Stimulated activated effector memory CD8-positive, alpha-beta T cell treated with anti-CD3 and anti-CD28 coated beads, Interleukin-12 subunit alpha, Interleukin-12 subunit beta, amount 100 ng/mL, for 72 hours (primary cell): Measurements from ENCODE around the gene NFE2L3.

Experiments used
- ATAC-seq: fragments of 150-1000 bp; cut with Tn5 transposase; 2 replicates; pipeline ENCODE4 v1.10.0; 2021
- DNase-seq, 2 donors: peaks; one replicate each; pipeline ENCODE4 v3.0.0; 2021 to 2022; ENCODE audit warnings: low spot score in 2 of 2
- H3K27ac Mint-ChIP-seq: one replicate; pipeline ENCODE4 v1.8.0; 2022; ENCODE audit warnings: mild to moderate bottlenecking, mixed read lengths
- H3K36me3 Mint-ChIP-seq: one replicate; pipeline ENCODE4 v1.8.0; 2022; ENCODE audit warnings: mild to moderate bottlenecking, mixed read lengths
- H3K4me1 Mint-ChIP-seq: one replicate; pipeline ENCODE4 v1.8.0; 2022; ENCODE audit warnings: mixed read lengths
- H3K4me3 Mint-ChIP-seq: one replicate; pipeline ENCODE4 v1.8.0; 2022; ENCODE audit warnings: mild to moderate bottlenecking, mixed read lengths
- H3K9me3 Mint-ChIP-seq: one replicate; pipeline ENCODE4 v1.8.0; 2022; ENCODE audit warnings: mixed read lengths

NFE2L3 gene

DNA sequence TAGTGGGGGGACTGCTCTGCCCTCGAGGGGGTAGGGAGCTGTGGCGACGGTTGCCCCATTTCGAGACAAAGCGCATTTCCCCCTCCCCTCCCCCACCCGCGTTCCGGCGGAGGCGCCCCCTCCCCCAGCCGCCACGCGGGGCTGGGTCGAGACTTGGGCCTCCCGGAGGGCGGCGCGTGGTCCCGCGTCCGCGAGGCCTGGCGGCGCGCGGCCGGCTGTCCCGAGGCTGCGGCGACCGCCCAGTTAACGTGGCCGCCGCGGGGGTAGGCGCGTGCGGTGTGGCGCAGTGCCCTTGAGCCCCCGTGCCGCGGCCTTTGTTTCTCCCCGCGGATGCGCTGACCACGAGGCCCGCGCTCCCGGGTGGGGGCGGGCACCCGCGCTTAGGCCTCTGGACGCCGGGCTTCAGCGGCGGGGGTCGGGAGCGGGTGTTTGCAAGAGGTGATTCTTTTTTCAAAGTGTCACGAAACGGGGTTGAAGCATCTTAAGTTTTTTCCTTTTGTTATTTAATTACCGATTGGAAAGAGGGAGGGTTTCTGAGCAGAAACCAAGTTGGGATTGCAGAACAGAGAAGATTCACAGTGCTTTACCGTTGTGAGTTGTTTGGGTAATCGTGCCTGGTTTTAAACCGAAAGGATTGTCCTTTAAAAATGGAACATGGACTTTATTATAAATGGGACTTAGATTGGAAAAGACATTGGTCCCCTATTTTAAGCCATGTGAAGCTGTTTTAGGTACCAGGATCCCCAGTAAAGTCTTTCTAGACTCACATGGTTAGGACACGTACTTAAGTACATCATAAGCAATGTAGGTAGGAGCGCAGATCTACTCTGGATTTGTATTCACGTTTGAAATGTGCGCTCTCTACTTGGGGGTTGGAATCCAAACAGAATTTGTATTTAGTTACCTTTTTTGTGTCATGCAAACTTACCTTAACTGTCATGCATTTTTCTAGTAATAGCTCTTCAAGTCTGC, 50.3 kb downstream of the NFE2L3 start:
- Mint-ChIP-seq H3K4me3 (peak overlapping the region; percentile 99), H3K9me3 (no peaks in the 10 kb centered on the region), H3K36me3 (peaks cover 97% of the 10 kb centered on the region), H3K4me1 (peaks cover 48% of the 10 kb centered on the region), H3K27ac (peak overlapping the region; percentile 100)
- ATAC-seq (no peak), DNase-seq (peak in 1 of 2 donors; percentile 48)

DNA sequence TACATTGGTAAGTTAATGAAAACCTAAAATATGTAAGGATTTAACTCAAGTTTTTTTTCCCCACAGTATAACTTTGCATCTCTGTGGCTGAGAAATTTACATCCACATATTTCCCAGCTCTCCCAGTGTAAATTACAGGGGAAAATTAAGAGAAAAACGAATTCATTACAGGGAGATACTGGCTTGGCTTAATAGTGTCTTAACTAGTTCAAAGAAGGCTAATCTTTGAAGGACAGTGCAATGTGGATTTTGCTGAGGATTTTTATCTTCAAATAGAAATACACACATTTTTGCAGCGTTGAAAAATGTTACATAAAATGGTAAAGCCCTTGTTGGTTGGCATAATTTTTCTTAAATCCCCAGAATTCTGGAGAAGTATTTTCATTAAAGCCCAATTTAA, 51.0 kb downstream of the NFE2L3 start:
- ATAC-seq (no peak), DNase-seq (no peak)
- Mint-ChIP-seq H3K9me3 (no peaks in the 10 kb centered on the region), H3K4me3 (peak overlapping the region; percentile 99), H3K27ac (peak overlapping the region; percentile 91), H3K36me3 (peaks cover 97% of the 10 kb centered on the region), H3K4me1 (peaks cover 49% of the 10 kb centered on the region)

GRCh38 chr7:26208040-26208439, 56.0 kb downstream of the NFE2L3 start:
- DNase-seq (no peak), ATAC-seq (no peak)
- Mint-ChIP-seq H3K4me1 (peaks cover 39% of the 10 kb centered on the region), H3K36me3 (peaks cover 100% of the 10 kb centered on the region), H3K9me3 (no peaks in the 10 kb centered on the region), H3K4me3 (no peak overlapping the region), H3K27ac (peak overlapping the region; percentile 54)

DNA sequence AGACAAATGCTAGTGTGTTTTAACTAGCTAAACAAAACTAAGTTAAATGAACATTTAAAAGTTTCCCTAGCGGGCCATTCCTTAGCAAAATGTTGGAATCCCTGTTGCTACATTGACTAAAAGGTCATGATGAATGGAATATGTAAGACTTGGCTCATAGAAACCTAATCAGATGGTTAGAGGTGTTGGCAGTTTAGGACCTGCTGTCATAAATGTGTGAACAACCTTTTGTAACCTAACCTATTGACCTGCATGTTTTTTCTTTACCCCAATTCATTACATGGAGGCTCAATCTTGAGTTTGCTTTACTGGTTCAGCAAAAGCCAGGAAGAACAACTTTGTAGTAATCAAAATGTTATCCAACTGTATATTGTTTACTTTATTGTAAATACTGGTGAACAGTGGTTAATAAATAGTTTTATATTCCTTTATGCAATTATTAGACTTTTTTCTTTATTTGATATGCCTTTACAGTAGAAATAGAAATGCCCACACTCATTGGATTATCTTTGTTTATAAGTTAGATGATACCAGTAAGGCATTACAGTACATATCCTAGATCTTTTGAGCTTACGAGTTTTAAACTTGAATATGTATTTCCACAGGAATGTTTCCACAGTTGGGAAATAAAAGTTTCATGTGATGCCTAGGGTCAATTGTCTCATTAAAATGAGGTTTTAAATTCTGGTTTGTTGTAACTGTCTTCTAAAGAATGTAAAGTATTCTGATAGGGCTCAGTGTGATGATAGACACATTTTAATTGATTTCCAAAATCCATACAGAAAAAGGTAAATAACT, 61.1 kb downstream of the NFE2L3 start:
- H3K4me3 Mint-ChIP-seq = no peak overlapping the region
- H3K27ac Mint-ChIP-seq = no peak overlapping the region
- no peaks in the 10 kb centered on the region for H3K9me3 Mint-ChIP-seq
- peaks cover 55% of the 10 kb centered on the region for H3K36me3 Mint-ChIP-seq
- peaks cover 6% of the 10 kb centered on the region for H3K4me1 Mint-ChIP-seq
- ATAC-seq (no peak), DNase-seq (no peak)

GRCh38 chr7:26213807-26214515, 62.0 kb downstream of the NFE2L3 start:
- ATAC-seq (no peak), DNase-seq (no peak)
- peaks cover 46% of the 10 kb centered on the region for H3K36me3 Mint-ChIP-seq
- peaks cover 6% of the 10 kb centered on the region for H3K4me1 Mint-ChIP-seq
- H3K27ac Mint-ChIP-seq = peak overlapping the region; percentile 6
- no peaks in the 10 kb centered on the region for H3K9me3 Mint-ChIP-seq
- H3K4me3 Mint-ChIP-seq = no peak overlapping the region

DNA sequence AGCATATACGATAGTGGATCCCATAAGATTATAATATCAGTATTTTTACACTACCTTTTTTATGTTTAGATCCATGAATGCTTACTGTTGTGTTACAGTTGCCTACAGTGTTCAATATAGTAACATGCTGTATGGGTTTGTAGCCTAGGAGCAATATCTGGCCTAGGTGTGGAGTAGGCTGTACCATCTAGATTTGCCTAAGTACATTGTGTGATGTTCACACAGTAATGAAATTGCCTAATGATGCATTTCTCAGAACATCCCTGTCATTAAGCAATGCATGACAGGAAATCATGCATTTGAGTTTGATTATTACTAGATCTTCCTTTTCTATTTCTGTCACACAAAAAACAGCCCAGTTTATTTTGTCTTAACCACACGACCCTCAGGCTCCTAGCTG, 64.1 kb downstream of the NFE2L3 start:
- Mint-ChIP-seq H3K4me1 (peaks cover 6% of the 10 kb centered on the region), H3K36me3 (peaks cover 25% of the 10 kb centered on the region), H3K4me3 (no peak overlapping the region), H3K9me3 (no peaks in the 10 kb centered on the region), H3K27ac (no peak overlapping the region)
- DNase-seq = no peak
- ATAC-seq = peak; percentile 74

DNA sequence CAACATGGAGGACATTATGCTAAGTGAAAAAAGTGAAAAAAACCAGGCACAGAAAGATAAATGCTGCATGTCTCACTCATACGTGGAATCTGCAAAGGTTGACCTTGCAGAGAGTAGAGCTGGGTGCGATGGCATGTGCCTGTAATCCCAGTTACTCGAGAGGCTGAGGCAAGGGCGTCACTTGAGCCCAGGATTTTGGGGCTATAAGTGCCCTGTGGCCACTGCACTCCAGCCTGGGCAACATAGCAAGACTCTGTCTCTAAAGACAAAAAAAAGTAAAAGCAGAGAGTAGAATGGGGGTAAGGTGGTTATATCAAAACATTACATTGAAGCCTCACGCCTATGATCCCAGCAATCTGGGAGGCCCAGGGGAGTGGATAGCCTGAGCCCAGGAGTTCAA, 72.4 kb downstream of the NFE2L3 start:
- Mint-ChIP-seq H3K27ac (no peak overlapping the region), H3K4me3 (no peak overlapping the region), H3K36me3 (no peaks in the 10 kb centered on the region), H3K9me3 (no peaks in the 10 kb centered on the region), H3K4me1 (no peaks in the 10 kb centered on the region)
- no peak for ATAC-seq
- no peak for DNase-seq

- Mint-ChIP-seq H3K27ac (no peak overlapping the region), H3K4me3 (no peak overlapping the region), H3K9me3 (no peaks in the 10 kb centered on the region), H3K36me3 (no peaks in the 10 kb centered on the region), H3K4me1 (no peaks in the 10 kb centered on the region)
- DNase-seq = no peak
- ATAC-seq = no peak
Measured at GRCh38 chr7:26227987-26228386, 76.0 kb downstream of the NFE2L3 start.

DNA sequence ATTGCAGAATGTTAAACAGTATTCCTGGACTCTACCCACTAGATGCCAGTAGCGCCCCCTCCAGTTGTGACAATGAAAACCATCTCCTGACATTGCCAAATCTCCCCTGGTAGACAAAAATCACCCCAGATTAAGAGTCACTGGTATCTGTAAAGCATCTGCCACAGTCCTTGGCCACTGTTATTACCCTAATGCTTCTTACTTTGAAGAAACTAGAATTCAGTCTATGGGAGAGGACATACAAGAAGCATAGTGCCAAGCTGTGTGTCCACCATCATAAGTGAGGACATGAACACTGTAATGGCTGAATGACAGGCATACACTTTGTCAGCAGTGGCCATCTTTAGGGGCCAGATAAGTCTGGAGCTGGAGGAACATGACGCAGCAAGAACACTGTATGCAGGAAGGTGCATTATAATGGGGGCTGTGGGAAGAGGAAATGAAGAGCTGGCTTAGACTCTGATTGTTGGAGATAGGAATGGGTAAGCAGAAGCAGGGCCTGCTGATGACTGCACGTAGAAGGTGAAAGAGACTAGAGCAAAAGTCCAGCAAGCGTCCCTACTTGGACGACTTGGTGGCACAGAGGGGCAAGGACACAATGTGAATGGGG, 82.0 kb downstream of the NFE2L3 start:
- DNase-seq (no peak), ATAC-seq (no peak)
- Mint-ChIP-seq H3K27ac (no peak overlapping the region), H3K4me3 (no peak overlapping the region), H3K36me3 (no peaks in the 10 kb centered on the region), H3K4me1 (peaks cover 5% of the 10 kb centered on the region), H3K9me3 (no peaks in the 10 kb centered on the region)
